Measurements from ENCODE around the gene APCDD1. TPM values are rescaled to one million over a fixed set of nuclear protein-coding genes. Genes with fewer than 3 reads are reported as not detected.

APCDD1 gene
- total and polyA plus RNA-seq, 2 of the 13 experiments (the other 11 are each of a cell fraction or from before 2014, with no cell fraction given), result 2.1 to 8.6 TPM

DNA sequence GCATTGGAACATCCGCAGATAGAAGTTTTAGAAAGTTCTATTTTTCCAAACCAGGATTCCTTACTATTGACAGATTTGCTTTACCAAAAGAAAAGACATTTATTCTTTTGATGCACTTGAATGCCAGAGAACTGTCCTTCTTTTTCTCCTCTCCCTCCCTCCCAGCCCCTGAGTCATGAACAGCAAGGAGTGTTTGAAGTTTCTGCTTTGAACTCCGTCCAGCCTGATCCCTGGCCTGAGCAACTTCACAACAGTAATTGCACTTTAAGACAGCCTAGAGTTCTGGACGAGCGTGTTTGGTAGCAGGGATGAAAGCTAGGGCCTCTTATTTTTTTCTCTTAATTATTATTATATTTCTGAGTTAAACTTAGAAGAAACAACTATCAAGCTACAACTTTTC lies 33.6 kb downstream of the APCDD1 start:
- no peak overlapping the region for H3K9ac ChIP-seq (ENCODE audit: insufficient read depth, low read depth, low read length)
- DNase-seq (ENCODE audit: low spot score), result no peak
- H3K9me3 ChIP-seq (ENCODE audit: low read length), result no peaks in the 10 kb centered on the region
- no peak for TF ChIP-seq NFE2L1 (CRISPR knock-in tag; IDR thresholded peaks at IDR 0.05; ENCODE audit: borderline replicate concordance)
- no peak for TF ChIP-seq IKZF4 (CRISPR knock-in tag; IDR thresholded peaks at IDR 0.05; ENCODE audit: borderline replicate concordance, low read depth, not compliant biosample characterization)
- no peak for TF ChIP-seq GPN1 (CRISPR knock-in tag; IDR thresholded peaks at IDR 0.05; ENCODE audit: borderline replicate concordance)
- no peak for TF ChIP-seq RXRB (CRISPR knock-in tag; IDR thresholded peaks at IDR 0.05; ENCODE audit: borderline replicate concordance)
- no peak for TF ChIP-seq ZFP62 (CRISPR knock-in tag; IDR thresholded peaks at IDR 0.05)
- no peak for TF ChIP-seq ELK4 (CRISPR knock-in tag; IDR thresholded peaks at IDR 0.05; ENCODE audit: borderline replicate concordance)
- TF ChIP-seq HDAC2 (CRISPR knock-in tag; IDR thresholded peaks at IDR 0.05), result no peak
- no peak for TF ChIP-seq GABPB1 (CRISPR knock-in tag; IDR thresholded peaks at IDR 0.05)
- no peak for TF ChIP-seq PHF20 (CRISPR knock-in tag; IDR thresholded peaks at IDR 0.05)
- no peak for TF ChIP-seq ADNP (CRISPR knock-in tag; IDR thresholded peaks at IDR 0.05)
- TF ChIP-seq, protein P1, sequence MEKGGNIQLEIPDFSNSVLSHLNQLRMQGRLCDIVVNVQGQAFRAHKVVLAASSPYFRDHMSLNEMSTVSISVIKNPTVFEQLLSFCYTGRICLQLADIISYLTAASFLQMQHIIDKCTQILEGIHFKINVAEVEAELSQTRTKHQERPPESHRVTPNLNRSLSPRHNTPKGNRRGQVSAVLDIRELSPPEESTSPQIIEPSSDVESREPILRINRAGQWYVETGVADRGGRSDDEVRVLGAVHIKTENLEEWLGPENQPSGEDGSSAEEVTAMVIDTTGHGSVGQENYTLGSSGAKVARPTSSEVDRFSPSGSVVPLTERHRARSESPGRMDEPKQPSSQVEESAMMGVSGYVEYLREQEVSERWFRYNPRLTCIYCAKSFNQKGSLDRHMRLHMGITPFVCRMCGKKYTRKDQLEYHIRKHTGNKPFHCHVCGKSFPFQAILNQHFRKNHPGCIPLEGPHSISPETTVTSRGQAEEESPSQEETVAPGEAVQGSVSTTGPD (CRISPR knock-in tag; IDR thresholded peaks at IDR 0.05), result no peak
- no peak for TF ChIP-seq TGIF2 (CRISPR knock-in tag; IDR thresholded peaks at IDR 0.05)
- no peak for TF ChIP-seq AHR (CRISPR knock-in tag; IDR thresholded peaks at IDR 0.05)
- no peak for TF ChIP-seq ZNF563 (CRISPR knock-in tag; IDR thresholded peaks at IDR 0.05)
- TF ChIP-seq, protein P2, sequence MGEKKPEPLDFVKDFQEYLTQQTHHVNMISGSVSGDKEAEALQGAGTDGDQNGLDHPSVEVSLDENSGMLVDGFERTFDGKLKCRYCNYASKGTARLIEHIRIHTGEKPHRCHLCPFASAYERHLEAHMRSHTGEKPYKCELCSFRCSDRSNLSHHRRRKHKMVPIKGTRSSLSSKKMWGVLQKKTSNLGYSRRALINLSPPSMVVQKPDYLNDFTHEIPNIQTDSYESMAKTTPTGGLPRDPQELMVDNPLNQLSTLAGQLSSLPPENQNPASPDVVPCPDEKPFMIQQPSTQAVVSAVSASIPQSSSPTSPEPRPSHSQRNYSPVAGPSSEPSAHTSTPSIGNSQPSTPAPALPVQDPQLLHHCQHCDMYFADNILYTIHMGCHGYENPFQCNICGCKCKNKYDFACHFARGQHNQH (CRISPR knock-in tag; IDR thresholded peaks at IDR 0.05), result no peak
- CTCF ChIA-PET (ENCODE audit: low intra/inter-chr PET ratio, low total read pairs), result no interaction called here
- H3K36me3 ChIP-seq (replicated peaks in 1 of 2; ENCODE audit: control insufficient read depth in 1 of 2, insufficient read depth in 2 of 2, low read length in 2 of 2), result no peaks in the 10 kb centered on the region
- ATAC-seq, result no peak
- peaks cover 6% of the 10 kb centered on the region for H3K4me1 ChIP-seq (ENCODE audit: insufficient read depth, low read length)
- H4K20me1 ChIP-seq (ENCODE audit: insufficient read depth, low read length), result no peaks in the 10 kb centered on the region
- no TSS peak for BruUV-seq (replicated peaks)
- POLR2A ChIA-PET, result no interaction called here
- H2AFZ ChIP-seq (ENCODE audit: low read length), result no peak overlapping the region
- intact Hi-C loops (cut with micrococcal nuclease; ENCODE audit: unreplicated experiment), result no loop called here
- H3K79me2 ChIP-seq (ENCODE audit: insufficient read depth, low read length), result no peaks in the 10 kb centered on the region
- no peaks in the 10 kb centered on the region for H3K27me3 ChIP-seq (ENCODE audit: control insufficient read depth in 1 of 2, insufficient read depth in 2 of 2, low read length in 2 of 2)
- no peak overlapping the region for H3K4me3 ChIP-seq (replicated peaks in 1 of 3; ENCODE audit: insufficient read depth in 1 of 3, low read depth in 2 of 3, low read length in 3 of 3)
- H3K4me2 ChIP-seq (ENCODE audit: low read depth, low read length), result no peak overlapping the region
- H3K27ac ChIP-seq (ENCODE audit: extremely low read length, insufficient read depth, low read length), result no peak overlapping the region
- WGBS (ENCODE audit: low lambda C conversion rate), result 44% methylated on average over 4 of the region's 4 CpGs
- no peak for FAIRE-seq
- in situ Hi-C loops (cut with HindIII; ENCODE audit: extremely low pct_ligation_motif_present, low pct_unique_long_range_greater_than_20kb), result no loop called here

All from HepG2 (cell line).